HepG2 (cell line): Measurements from ENCODE around the gene SYNE1. TPM values are rescaled to one million over a fixed set of nuclear protein-coding genes. Genes with fewer than 3 reads are reported as not detected.

Experiments
- DRAP1 ChIP-seq: IDR thresholded peaks from 2 replicates; pipeline ENCODE4 v1.6.1; 2016; ENCODE audit warnings: missing genetic modification reagents, missing compliant biosample characterization
- E2F1 ChIP-seq: sonication (generic); formaldehyde crosslinking; IDR thresholded peaks from 2 replicates; pipeline ENCODE4 v1.5.0; 2020; ENCODE audit warnings: missing genetic modification reagents
- E2F2 ChIP-seq: sonication (generic); formaldehyde crosslinking; IDR thresholded peaks from 2 replicates; pipeline ENCODE4 v1.4.0; 2020; ENCODE audit warnings: missing genetic modification reagents, borderline replicate concordance
- GATAD2A ChIP-seq: IDR thresholded peaks from 2 replicates; pipeline ENCODE4 v1.6.1; 2016
- KLF9 ChIP-seq: IDR thresholded peaks from 2 replicates; pipeline ENCODE4 v1.6.1; 2016; ENCODE audit warnings: low read depth
- KMT2B ChIP-seq: IDR thresholded peaks from 2 replicates; pipeline ENCODE4 v1.6.1; 2016; ENCODE audit warnings: missing genetic modification reagents, missing compliant biosample characterization
- NCOR1 ChIP-seq: fragments of 200-600 bp; sonication (generic); IDR thresholded peaks from 2 replicates; pipeline ENCODE4 v1.7.0; 2017; ENCODE audit warnings: antibody characterized with exemption, low read length, borderline replicate concordance
- NKX3-1 ChIP-seq: sonication (generic); formaldehyde crosslinking; IDR thresholded peaks from 2 replicates; pipeline ENCODE4 v1.5.0; 2020; ENCODE audit warnings: missing genetic modification reagents
- PCBP2 ChIP-seq: fragments of 200-400 bp; formaldehyde crosslinking; optimal IDR thresholded peaks from 2 replicates; pipeline ENCODE3; 2018; ENCODE audit warnings: low read length, low read depth; ENCODE audit not compliant: poor library complexity, severe bottlenecking
- RFXAP ChIP-seq: sonication (generic); formaldehyde crosslinking; IDR thresholded peaks from 2 replicates; pipeline ENCODE4 v1.4.0; 2020; ENCODE audit warnings: missing genetic modification reagents, borderline replicate concordance
- SIX4 ChIP-seq: sonication (generic); formaldehyde crosslinking; IDR thresholded peaks from 2 replicates; pipeline ENCODE4 v1.4.0; 2020; ENCODE audit warnings: missing genetic modification reagents
- THAP11 ChIP-seq: IDR thresholded peaks from 2 replicates; pipeline ENCODE4 v1.6.1; 2016; ENCODE audit warnings: missing biosample characterization, missing genetic modification reagents
- THAP8 ChIP-seq: sonication (generic); formaldehyde crosslinking; IDR thresholded peaks from 2 replicates; pipeline ENCODE4 v1.5.1; 2020; ENCODE audit warnings: missing genetic modification reagents, mild to moderate bottlenecking, borderline replicate concordance
- XRCC5 ChIP-seq: fragments of 200-400 bp; formaldehyde crosslinking; optimal IDR thresholded peaks from 2 replicates; pipeline ENCODE3; 2017; ENCODE audit warnings: mild to moderate bottlenecking, low read length
- ZNF362 ChIP-seq: sonication (generic); formaldehyde crosslinking; IDR thresholded peaks from 2 replicates; pipeline ENCODE4 v1.4.0; 2020; ENCODE audit warnings: missing genetic modification reagents, mild to moderate bottlenecking, borderline replicate concordance
- polyA plus RNA-seq, 8 experiments: library from polyadenylated mRNA; depleted of rRNA in 3 of 8; stranded (reverse) in 7 of 8; unstranded in 1 of 8; fragments of >200 nt; fragmentation: Illumina TruSeq in 4 of 8; extraction: Trizol in 4 of 8; gene quantifications; 2 replicates each; pipeline versions ENCODE4 v1.2.1 to v1.2.3, GENCODE V29; 2011 to 2016; ENCODE audit warnings: low read depth in 4 of 8, missing spikeins in 1 of 8, mixed read lengths in 1 of 8; ENCODE audit not compliant: insufficient read depth in 1 of 8
- total RNA-seq, 5 experiments: library from RNA; depleted of rRNA; stranded (reverse); fragments of >200 nt; fragmentation: Illumina TruSeq; extraction: Trizol; gene quantifications; 2 replicates each; pipeline ENCODE4 v1.2.3, GENCODE V29; 2016; ENCODE audit warnings: low read depth in 1 of 5
- TF ChIP-seq, protein P1 (sequence below): sonication (generic); formaldehyde crosslinking; IDR thresholded peaks from 2 replicates; pipeline ENCODE4 v1.8.1; 2023; ENCODE audit warnings: mild to moderate bottlenecking, moderate library complexity, missing genetic modification reagents
- TF ChIP-seq, protein P2 (sequence below): sonication (generic); formaldehyde crosslinking; IDR thresholded peaks from 2 replicates; pipeline ENCODE4 v1.9.0; 2021; ENCODE audit warnings: missing genetic modification reagents, borderline replicate concordance
- TF ChIP-seq, protein P3 (sequence below): sonication (generic); formaldehyde crosslinking; conservative IDR thresholded peaks from 2 replicates; pipeline ENCODE4 v1.5.0; 2020; ENCODE audit warnings: missing genetic modification reagents

SYNE1 gene
- total and polyA plus RNA-seq, 2 of the 13 experiments (the other 11 are each of a cell fraction or from before 2014, with no cell fraction given), result 5.5 to 15.9 TPM

GRCh38 chr6:152380993-152381898 is 255.9 kb downstream of the SYNE1 start (continued):
- TF ChIP-seq THAP8, result no peak
- TF ChIP-seq SIX4 (CRISPR knock-in tag), result no peak
- TF ChIP-seq ZNF362, result no peak
- TF ChIP-seq GATAD2A, result peak; percentile 69
- no peak for TF ChIP-seq PCBP2
- no peak for TF ChIP-seq E2F1
- TF ChIP-seq XRCC5, result peak; percentile 80
- TF ChIP-seq, protein P1, sequence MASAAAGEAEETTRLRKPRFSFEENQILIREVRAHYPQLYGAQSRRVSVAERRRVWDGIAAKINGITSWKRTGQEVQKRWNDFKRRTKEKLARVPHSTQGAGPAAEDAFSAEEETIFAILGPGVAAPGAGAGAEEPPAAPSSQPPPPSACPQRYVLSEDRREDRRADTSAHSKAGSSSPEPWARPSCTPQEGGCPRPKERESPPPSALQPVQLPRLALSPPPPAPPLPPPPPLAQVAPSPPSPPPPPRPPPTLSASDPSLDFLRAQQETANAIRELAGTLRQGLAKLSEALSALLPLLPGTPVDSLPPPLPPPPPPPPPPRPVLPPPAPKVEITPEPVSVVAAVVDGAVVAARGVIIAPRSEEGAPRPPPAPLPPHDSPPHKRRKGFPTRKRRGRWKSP (CRISPR knock-in tag), result no peak; the same call in 1 of the 2 replicates
- TF ChIP-seq E2F2 (CRISPR knock-in tag), result no peak
- TF ChIP-seq DRAP1 (CRISPR knock-in tag), result no peak; the same call in 1 of the 2 replicates
- TF ChIP-seq THAP11 (CRISPR knock-in tag), result peak; percentile 35; the same call in 1 of the 2 replicates
- TF ChIP-seq, protein P2, sequence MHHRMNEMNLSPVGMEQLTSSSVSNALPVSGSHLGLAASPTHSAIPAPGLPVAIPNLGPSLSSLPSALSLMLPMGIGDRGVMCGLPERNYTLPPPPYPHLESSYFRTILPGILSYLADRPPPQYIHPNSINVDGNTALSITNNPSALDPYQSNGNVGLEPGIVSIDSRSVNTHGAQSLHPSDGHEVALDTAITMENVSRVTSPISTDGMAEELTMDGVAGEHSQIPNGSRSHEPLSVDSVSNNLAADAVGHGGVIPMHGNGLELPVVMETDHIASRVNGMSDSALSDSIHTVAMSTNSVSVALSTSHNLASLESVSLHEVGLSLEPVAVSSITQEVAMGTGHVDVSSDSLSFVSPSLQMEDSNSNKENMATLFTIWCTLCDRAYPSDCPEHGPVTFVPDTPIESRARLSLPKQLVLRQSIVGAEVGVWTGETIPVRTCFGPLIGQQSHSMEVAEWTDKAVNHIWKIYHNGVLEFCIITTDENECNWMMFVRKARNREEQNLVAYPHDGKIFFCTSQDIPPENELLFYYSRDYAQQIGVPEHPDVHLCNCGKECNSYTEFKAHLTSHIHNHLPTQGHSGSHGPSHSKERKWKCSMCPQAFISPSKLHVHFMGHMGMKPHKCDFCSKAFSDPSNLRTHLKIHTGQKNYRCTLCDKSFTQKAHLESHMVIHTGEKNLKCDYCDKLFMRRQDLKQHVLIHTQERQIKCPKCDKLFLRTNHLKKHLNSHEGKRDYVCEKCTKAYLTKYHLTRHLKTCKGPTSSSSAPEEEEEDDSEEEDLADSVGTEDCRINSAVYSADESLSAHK (CRISPR knock-in tag), result no peak
- TF ChIP-seq, protein P3, sequence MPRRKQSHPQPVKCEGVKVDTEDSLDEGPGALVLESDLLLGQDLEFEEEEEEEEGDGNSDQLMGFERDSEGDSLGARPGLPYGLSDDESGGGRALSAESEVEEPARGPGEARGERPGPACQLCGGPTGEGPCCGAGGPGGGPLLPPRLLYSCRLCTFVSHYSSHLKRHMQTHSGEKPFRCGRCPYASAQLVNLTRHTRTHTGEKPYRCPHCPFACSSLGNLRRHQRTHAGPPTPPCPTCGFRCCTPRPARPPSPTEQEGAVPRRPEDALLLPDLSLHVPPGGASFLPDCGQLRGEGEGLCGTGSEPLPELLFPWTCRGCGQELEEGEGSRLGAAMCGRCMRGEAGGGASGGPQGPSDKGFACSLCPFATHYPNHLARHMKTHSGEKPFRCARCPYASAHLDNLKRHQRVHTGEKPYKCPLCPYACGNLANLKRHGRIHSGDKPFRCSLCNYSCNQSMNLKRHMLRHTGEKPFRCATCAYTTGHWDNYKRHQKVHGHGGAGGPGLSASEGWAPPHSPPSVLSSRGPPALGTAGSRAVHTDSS (CRISPR knock-in tag), result no peak
- no peak for TF ChIP-seq NKX3-1 (CRISPR knock-in tag)
- TF ChIP-seq KMT2B (CRISPR knock-in tag), result peak; percentile 84
- TF ChIP-seq NCOR1, result peak; percentile 50; the same call in 1 of the 2 replicates
- no peak for TF ChIP-seq RFXAP
- TF ChIP-seq KLF9 (CRISPR knock-in tag), result 0 out of 2 replicates have a peak, but pooled peaks have one; percentile 25
